HFF-Myc (cell line): ENCODE data around the gene JADE3.
A peak's percentile ranks its signal among the peaks of the same experiment; 100 is the strongest.

Experiments
- DNase-seq: peaks from one replicate; pipeline ENCODE4 v3.0.0-alpha.2; 2011; ENCODE audit warnings: low read depth; ENCODE audit errors: extremely low read depth
- H3K4me3 ChIP-seq: replicated peaks from 2 replicates; pipeline ENCODE4 v1.5.1; 2011; ENCODE audit warnings: low read depth, mild to moderate bottlenecking, control low read depth, low read length
- CTCF ChIP-seq: IDR thresholded peaks from 2 replicates; pipeline ENCODE4 v1.5.1; 2012; ENCODE audit warnings: mild to moderate bottlenecking, low read depth, low read length, control low read depth; ENCODE audit errors: missing control alignments

JADE3 gene

GRCh38 chrX:46912603-46913491 is 626 bp downstream of the JADE3 start:
- no peak for DNase-seq
- TF ChIP-seq CTCF: peak; percentile 39
- peak overlapping the region; percentile 60 for H3K4me3 ChIP-seq

DNA sequence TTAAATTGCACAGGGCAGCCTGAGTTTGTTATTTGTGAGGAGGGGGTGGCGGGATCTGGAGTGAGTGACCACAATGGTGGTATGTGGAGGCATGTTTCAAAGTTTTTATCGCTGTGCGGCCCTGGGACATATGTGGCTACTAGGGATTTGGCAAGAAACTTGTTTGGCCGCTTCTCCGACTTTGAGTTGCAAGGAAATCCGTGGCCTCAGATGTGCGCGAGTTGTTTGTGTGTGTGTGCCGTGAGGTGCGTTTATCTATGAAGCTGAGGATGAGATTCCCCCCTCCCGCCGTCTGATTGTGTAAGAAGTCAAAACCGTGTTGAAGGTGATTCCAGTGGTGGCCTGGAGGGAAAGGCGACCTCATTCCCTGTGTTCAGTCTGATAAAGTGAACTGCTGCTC is 1.4 kb downstream of the JADE3 start:
- DNase-seq: no peak
- no peak for TF ChIP-seq CTCF
- peak overlapping the region; percentile 60 for H3K4me3 ChIP-seq

DNA sequence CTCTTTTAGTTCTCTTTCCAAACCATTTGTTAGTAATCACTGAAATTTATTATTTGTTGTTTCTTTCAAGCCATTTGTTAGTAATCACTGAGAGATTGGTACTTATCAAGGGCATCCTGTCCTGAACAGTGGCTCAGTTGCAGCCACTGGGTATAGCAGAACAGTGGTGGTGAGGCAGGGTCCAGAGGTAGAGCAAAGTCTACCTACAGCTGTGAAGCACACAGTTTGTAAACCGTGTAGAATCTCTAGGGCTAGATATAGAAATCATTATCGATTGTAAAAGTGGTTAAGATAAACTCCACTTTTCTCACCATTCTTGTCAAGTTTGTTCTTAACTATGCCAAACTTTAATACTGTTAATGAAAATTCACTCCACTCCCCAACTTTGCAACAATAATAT is 4.1 kb downstream of the JADE3 start:
- no peak overlapping the region for H3K4me3 ChIP-seq
- no peak for DNase-seq
- TF ChIP-seq CTCF: no peak

DNA sequence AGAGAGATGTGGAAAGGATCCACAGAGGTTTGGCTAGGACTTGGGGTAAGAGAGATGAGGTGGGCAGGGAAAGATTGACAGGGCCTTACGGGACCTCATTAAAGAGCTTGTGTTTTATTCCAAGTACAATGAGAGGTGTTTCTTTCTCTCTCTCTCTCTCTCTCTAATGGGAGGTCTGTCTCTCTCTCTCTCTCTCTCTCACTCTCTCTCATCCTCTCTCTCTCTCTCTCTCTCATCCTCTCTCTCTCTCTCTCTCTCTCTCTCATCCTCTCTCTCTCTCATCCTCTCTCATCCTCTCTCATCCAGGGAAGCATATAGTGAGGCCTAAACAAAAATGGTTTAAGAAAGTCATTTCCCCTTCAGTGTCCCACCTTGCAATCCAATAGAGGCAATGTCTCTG is 5.4 kb downstream of the JADE3 start:
- no peak overlapping the region for H3K4me3 ChIP-seq
- no peak for DNase-seq
- TF ChIP-seq CTCF: no peak

- no peak for TF ChIP-seq CTCF
- peak; percentile 33 for DNase-seq
These were observed 6.2 kb downstream of the JADE3 start for GRCh38 chrX:46918434-46918833.

GRCh38 chrX:46920235-46920634 is 8.0 kb downstream of the JADE3 start:
- no peak for DNase-seq
- H3K4me3 ChIP-seq: no peak overlapping the region
- TF ChIP-seq CTCF: no peak

More at GRCh38 chrX:46918434-46918833, 6.2 kb downstream of the JADE3 start:
- H3K4me3 ChIP-seq: no peak overlapping the region
